Epidermal melanocyte (primary cell): Measurements from ENCODE around the gene TDRD6.
A peak's percentile ranks its signal among the peaks of the same experiment; 100 is the strongest.
"Not testable (repeated sequence)": the region's sequence is repeated elsewhere in the genome, so short reads cannot be mapped to it uniquely, and the experiment has no call there.

Experiments
- DNase-seq: peaks from one replicate; pipeline ENCODE4 v3.0.0; 2011; ENCODE audit warnings: low spot score; ENCODE audit not compliant: insufficient read length

The TDRD6 gene

GRCh38 chr6:46687619-46688097 lies at the start of gene TDRD6:
TDRD6 (plus strand) TSS chr6:46687885; CDS start chr6:46688129, 244 bp downstream.
- no peak for DNase-seq

GRCh38 chr6:46637933-46638332 lies 49.8 kb upstream of the TDRD6 start:
- no peak for DNase-seq

DNA sequence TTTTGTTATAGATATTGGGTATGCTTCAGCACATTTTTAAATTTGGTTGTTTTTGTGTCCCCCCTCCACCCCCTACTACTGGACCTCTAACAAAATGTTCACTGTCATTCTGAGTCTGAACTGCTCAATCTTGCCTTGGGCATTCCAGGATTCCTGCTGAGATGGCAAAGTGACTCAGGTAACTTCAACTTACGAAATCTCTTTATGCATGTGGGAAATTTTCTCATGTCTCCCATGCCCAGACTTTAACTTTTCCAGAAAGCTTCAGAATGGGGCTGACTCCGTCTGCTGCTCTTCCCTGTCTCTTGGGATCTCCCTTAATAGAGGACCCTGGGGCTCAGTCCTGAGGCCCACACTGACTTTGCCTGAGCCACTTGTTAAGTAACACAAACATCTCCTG lies 49.0 kb upstream of the TDRD6 start:
- DNase-seq = no peak

DNA sequence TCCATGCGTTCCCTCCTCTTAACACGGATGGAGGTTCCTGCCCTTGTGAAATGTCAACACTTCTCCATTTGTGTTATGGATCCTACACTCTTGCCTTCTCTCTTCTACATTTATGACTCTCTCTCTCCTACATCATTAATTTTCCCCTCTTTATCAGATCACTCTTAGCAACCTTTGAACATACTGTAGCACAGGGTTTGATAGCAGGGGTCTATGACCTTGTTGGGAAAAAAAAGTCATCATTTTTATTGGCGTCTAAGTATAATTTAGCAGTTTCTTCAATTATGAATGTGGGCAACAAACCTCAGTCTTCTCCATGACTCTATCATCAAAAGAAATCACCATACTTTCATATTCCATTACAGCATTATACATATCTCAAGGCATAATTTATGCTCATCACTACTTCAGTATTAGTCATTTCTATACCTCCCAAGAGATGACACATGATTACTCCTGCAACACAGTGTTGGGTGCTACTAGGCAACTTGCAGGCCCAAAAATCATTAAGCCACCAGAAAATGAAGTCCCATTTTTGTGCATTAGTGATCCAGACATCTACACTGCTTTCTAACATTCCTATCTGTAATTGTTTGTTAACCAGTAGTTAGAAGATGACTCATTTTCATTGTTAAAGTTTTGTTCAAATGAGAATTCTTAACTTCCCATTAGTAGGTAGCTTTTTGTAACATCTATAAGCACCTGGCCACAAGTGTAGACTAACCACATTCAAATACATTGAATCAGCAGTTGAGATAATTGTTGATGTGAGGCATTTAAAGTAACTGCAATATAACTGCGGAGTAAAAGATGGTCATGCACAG lies 44.5 kb upstream of the TDRD6 start:
- no peak for DNase-seq

DNA sequence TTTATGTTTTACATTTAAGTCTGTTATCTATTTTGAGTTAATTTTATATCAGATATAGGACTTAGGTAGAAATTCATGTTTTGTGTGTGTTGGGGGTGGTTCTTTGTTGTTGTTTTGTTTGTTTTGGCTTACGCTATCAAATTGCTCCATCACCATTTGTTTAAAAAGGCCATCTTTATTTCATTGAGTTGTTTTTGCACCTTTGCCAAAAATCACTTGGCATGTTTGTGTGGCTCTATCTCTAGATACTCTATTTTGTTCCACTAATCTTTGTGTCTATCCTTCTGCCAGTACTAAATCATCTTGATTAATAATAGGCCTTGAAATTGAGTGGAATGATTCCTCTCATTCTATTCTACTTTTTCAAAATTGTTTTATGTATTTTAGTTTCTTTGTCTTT lies 42.4 kb upstream of the TDRD6 start:
- no peak for DNase-seq

DNA sequence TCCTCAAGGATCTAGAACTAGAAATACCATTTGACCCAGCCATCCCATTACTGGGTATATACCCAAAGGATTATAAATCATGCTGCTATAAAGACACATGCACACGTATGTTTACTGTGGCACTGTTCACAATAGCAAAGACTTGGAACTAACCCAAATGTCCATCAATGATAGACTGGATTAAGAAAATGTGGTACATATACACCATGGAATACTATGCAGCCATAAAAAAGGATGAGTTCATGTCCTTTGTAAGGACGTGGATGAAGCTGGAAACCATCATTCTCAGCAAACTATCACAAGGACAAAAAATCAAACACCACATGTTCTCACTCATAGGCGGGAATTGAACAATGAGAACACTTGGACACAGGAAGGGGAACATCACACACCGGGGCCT lies 39.6 kb upstream of the TDRD6 start:
- DNase-seq = not testable (repeated sequence)

- no peak for DNase-seq
These were observed 38.7 kb upstream of the TDRD6 start for GRCh38 chr6:46648869-46649492.

DNA sequence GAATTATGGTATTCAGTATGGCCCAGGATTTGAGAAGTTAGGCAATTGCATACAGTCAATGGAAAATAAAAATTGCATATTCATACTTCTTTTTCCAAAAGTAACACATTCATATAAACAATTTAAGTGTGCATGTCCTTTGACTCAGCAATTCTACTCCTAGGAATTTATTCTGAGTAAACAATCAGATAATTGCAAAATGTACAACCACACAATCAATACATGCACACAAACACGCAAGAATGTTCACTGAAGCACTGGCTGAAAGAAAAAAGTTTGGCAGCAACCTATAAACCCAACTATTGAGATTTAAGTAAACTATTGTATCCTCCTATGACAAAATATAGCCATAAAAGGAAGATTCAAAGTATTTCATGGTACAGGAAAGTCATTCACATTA lies 36.7 kb upstream of the TDRD6 start:
- no peak for DNase-seq

GRCh38 chr6:46651816-46652215 lies 35.9 kb upstream of the TDRD6 start:
- DNase-seq = no peak

DNA sequence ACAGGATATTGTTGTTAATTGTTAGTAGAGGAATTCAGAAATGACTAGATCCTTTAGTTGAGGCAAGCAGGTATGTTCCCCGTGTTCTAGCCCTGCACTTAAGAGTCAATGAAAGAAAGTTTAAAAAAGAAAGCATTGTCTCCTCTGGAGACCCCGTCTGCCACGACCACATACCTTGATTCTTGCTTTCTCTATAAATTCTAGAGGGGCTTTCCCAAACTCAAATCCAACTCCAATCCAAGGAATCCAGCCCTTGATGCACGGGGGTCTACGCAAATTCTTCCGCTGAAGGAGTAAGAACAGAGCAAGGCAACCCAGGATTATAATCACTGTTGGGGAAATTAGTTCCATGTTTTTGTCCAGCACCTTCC lies 35.5 kb upstream of the TDRD6 start:
- DNase-seq = no peak

- DNase-seq = peak; percentile 80
These were observed 34.9 kb upstream of the TDRD6 start, which contains the start of the genes CYP39A1 and SLC25A27 for GRCh38 chr6:46652603-46653438. CYP39A1 (minus strand) TSS chr6:46652818; CDS start chr6:46652582, 236 bp downstream. SLC25A27 (plus strand) TSS chr6:46652975; CDS start chr6:46653193, 218 bp downstream.

- DNase-seq = no peak
These were observed 34.1 kb upstream of the TDRD6 start for GRCh38 chr6:46653439-46654195.

DNA sequence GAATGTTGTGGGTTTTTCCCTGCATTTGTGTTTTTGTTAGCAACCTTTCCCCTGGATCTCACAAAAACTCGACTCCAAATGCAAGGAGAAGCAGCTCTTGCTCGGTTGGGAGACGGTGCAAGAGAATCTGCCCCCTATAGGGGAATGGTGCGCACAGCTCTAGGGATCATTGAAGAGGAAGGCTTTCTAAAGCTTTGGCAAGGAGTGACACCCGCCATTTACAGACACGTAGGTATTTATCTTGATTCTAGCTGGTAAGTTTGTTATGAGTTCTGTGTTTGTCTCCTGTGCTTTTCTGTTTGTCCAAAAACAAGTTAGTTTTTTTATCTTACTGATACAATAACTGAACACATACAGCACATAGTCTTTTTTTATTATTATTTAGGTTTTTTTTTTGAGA lies 31.9 kb upstream of the TDRD6 start:
- DNase-seq = no peak

DNA sequence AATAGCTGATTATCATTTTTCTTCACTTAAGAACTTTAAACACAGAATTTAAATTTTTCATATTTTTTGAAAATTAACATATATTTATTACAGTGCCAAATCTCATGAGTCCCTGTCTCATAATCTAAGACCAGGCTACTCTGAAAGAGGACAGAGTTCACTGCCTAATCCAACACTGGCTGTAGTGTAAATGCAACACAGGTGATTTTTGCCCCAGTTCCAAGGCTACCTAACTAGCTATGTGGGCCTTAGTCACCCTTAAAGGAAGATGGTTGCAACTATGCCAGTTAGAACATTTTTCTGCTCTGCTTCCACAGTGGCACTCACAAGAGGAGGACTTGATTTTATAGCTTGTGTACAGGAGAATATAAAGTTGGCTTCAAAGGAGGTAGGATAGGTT lies 30.0 kb upstream of the TDRD6 start:
- no peak for DNase-seq

GRCh38 chr6:46661483-46661882 lies 26.2 kb upstream of the TDRD6 start:
- no peak for DNase-seq

- no peak for DNase-seq
These were observed 20.3 kb upstream of the TDRD6 start for GRCh38 chr6:46667377-46667776.

GRCh38 chr6:46674410-46674809 lies 13.3 kb upstream of the TDRD6 start:
- peak; percentile 36 for DNase-seq

- DNase-seq = no peak
These were observed 10.9 kb upstream of the TDRD6 start for GRCh38 chr6:46676604-46677313.

DNA sequence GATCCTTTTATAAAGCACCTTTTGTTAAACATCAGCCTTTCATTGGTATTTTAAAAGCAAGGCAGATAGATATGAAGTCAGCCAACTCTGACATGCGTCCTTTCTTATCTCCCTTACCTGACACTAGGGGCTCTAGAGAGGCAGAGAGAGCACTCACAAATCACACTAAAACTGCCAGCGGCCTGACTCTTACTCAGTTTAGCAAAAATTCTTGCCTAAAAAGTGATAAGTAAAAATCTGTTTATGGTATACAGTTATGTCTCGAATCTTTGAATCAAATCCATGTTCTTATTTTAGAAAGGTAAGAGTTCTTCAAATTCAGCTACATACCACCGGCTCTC lies 10.4 kb upstream of the TDRD6 start:
- no peak for DNase-seq

GRCh38 chr6:46684771-46685170 lies 2.9 kb upstream of the TDRD6 start:
- DNase-seq = no peak
